Muscle of arm (tissue), 12 donors: Measurements from ENCODE around the gene SPHK1. TPM values are rescaled to one million over a fixed set of nuclear protein-coding genes. Genes with fewer than 3 reads are reported as not detected.

ENCODE experiments used
- DNase-seq: peaks from one replicate; pipeline ENCODE4 v3.0.0-alpha.2; 2013
- polyA plus RNA-seq, 12 donors: library from polyadenylated mRNA; unstranded; fragments of 120-200 nt; gene quantifications; one replicate each; pipeline ENCODE4 v1.2.1, GENCODE V29; 2013; ENCODE audit not compliant: insufficient read length in 12 of 12

Gene SPHK1
- polyA plus RNA-seq, 12 donors: 0.91 to 4.8 (median 1.6) TPM; not detected in 2

GRCh38 chr17:76383546-76384221 is 725 bp upstream of the SPHK1 start:
- no peak for DNase-seq

- no peak for DNase-seq
Observed at GRCh38 chr17:76384987-76385891, 830 bp downstream of the SPHK1 start.

- no peak for DNase-seq
Observed at GRCh38 chr17:76385892-76386786, 1.7 kb downstream of the SPHK1 start.

GRCh38 chr17:76386966-76387765 is 2.8 kb downstream of the SPHK1 start:
- DNase-seq: no peak

- no peak for DNase-seq
Observed at GRCh38 chr17:76388966-76389888, 4.8 kb downstream of the SPHK1 start.

GRCh38 chr17:76390003-76390421 is 5.6 kb downstream of the SPHK1 start:
- no peak for DNase-seq

- DNase-seq: no peak
Observed at GRCh38 chr17:76391200-76391715, 6.8 kb downstream of the SPHK1 start.

GRCh38 chr17:76394166-76394565 is 9.8 kb downstream of the SPHK1 start:
- DNase-seq: no peak

- no peak for DNase-seq
Observed at GRCh38 chr17:76395980-76396379, 11.6 kb downstream of the SPHK1 start.

- DNase-seq: no peak
Observed at GRCh38 chr17:76397184-76397583, 12.8 kb downstream of the SPHK1 start.

GRCh38 chr17:76397687-76398522 is 13.5 kb downstream of the SPHK1 start:
- peak; percentile 84 for DNase-seq

- no peak for DNase-seq
Observed at GRCh38 chr17:76398523-76399174, 14.2 kb downstream of the SPHK1 start.

- DNase-seq: no peak
Observed at GRCh38 chr17:76399175-76400172, 15.1 kb downstream of the SPHK1 start.

- no peak for DNase-seq
Observed at GRCh38 chr17:76402711-76403110, 18.3 kb downstream of the SPHK1 start.

- DNase-seq: no peak
Observed at GRCh38 chr17:76404256-76404655, 19.8 kb downstream of the SPHK1 start.

GRCh38 chr17:76404976-76405563 is 20.7 kb downstream of the SPHK1 start:
- no peak for DNase-seq

- DNase-seq: no peak
Observed at GRCh38 chr17:76405607-76405966, 21.2 kb downstream of the SPHK1 start.
